Measurements from ENCODE around the gene KAT6B.

Gene KAT6B

DNA sequence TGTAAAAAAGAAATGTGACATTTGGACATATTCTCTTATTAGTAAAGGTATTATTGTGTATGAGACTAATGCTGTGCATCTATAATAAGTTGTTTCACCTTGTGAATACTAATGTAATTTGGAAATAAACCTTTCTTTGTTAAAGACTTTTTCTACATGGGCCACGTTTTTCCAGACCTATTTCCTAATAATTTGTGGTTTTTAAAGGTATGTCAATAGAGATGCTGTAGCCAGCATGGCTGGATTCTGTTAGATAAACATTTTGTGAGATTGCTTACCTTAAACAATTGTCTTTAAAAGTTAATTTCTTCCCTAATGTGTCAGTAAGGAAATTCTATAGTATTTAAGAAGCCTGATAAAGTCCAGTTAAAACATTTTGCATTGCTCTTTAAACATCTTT is 56.0 kb downstream of the KAT6B start:
- H3K4me3 ChIP-seq (replicated peaks; ENCODE audit: low read depth, low read length): no peak overlapping the region
- DNase-seq (ENCODE audit: extremely low read depth, low read depth): no peak
- TF ChIP-seq, protein P1, sequence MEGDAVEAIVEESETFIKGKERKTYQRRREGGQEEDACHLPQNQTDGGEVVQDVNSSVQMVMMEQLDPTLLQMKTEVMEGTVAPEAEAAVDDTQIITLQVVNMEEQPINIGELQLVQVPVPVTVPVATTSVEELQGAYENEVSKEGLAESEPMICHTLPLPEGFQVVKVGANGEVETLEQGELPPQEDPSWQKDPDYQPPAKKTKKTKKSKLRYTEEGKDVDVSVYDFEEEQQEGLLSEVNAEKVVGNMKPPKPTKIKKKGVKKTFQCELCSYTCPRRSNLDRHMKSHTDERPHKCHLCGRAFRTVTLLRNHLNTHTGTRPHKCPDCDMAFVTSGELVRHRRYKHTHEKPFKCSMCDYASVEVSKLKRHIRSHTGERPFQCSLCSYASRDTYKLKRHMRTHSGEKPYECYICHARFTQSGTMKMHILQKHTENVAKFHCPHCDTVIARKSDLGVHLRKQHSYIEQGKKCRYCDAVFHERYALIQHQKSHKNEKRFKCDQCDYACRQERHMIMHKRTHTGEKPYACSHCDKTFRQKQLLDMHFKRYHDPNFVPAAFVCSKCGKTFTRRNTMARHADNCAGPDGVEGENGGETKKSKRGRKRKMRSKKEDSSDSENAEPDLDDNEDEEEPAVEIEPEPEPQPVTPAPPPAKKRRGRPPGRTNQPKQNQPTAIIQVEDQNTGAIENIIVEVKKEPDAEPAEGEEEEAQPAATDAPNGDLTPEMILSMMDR (IDR thresholded peaks at IDR 0.05; ENCODE audit: low read depth, low read length, missing control alignments): no peak

DNA sequence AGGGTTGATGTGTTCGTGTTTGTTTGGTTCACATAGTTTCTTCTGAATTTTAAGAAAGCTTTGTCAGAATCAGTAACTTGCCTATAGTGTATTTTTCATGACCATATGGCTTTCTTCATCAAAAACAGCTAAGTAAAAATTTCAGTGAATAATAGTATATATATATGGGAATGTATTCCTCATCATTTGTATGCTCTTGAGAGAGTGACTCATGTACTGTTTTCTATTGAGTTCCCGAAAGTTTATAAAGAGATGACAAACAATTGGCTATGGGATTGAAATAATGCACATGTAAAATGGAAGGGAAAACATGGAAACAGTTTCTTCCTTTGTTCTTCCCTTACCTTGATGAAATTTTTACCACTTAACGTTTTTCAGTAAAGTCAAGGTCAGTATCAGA is 56.4 kb downstream of the KAT6B start:
- TF ChIP-seq, protein P1 (IDR thresholded peaks at IDR 0.05; ENCODE audit: low read depth, low read length, missing control alignments): no peak
- DNase-seq (ENCODE audit: extremely low read depth, low read depth): no peak

DNA sequence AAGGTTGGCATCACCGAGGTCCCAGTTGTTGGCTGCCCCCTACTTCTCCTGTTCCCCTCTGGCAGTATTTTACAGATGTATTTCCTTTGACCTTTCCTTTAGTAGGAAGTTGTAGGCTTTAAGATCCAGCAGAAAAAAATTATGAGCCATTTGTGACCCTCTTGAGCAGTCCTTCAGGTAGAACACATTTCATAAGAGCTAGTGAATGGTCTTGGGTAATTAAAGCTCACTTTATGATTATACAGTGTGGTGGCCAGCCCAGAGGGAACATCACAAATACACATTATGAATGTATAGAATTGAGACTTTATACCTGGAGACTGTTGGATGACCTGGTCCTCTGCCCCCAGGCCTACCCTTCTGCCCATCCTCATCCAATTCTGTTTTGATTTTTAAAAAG is 57.0 kb downstream of the KAT6B start:
- DNase-seq (ENCODE audit: extremely low read depth, low read depth): no peak
- TF ChIP-seq, protein P1 (IDR thresholded peaks at IDR 0.05; ENCODE audit: low read depth, low read length, missing control alignments): no peak
- no peak overlapping the region for H3K4me3 ChIP-seq (replicated peaks; ENCODE audit: low read depth, low read length)

More for the DNA sequence above, 56.4 kb downstream of the KAT6B start:
- no peak overlapping the region for H3K4me3 ChIP-seq (replicated peaks; ENCODE audit: low read depth, low read length)

GRCh38 chr10:74887614-74888284 is 61.3 kb downstream of the KAT6B start:
- DNase-seq (ENCODE audit: extremely low read depth, low read depth): no peak
- TF ChIP-seq, protein P1 (IDR thresholded peaks at IDR 0.05; ENCODE audit: low read depth, low read length, missing control alignments): no peak
- H3K4me3 ChIP-seq (replicated peaks; ENCODE audit: low read depth, low read length): no peak overlapping the region

GRCh38 chr10:74888962-74889661 is 62.7 kb downstream of the KAT6B start:
- no peak for DNase-seq (ENCODE audit: extremely low read depth, low read depth)
- TF ChIP-seq, protein P1 (IDR thresholded peaks at IDR 0.05; ENCODE audit: low read depth, low read length, missing control alignments): no peak
- no peak overlapping the region for H3K4me3 ChIP-seq (replicated peaks; ENCODE audit: low read depth, low read length)

DNA sequence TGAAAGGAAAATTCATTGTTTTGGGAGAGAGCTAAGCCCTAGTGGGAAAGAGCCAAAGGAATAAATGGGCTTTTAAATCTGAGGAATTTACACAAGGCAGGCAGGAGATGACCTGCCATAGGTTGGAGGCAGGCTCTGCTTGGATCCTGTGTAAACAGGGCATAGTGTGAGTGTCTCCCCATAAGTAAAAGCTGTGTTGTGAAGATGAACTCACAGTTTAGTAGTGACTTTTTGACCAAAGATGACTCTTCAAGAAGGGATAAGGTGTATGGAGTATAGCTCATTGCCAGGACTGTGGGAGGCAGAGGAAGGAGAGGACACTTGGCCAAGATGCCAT is 63.2 kb downstream of the KAT6B start:
- DNase-seq (ENCODE audit: extremely low read depth, low read depth): no peak
- TF ChIP-seq, protein P1 (IDR thresholded peaks at IDR 0.05; ENCODE audit: low read depth, low read length, missing control alignments): no peak
- H3K4me3 ChIP-seq (replicated peaks; ENCODE audit: low read depth, low read length): no peak overlapping the region
